Right renal cortex interstitium (tissue), 3 donors: Measurements from ENCODE around the gene ARF3. TPM values are rescaled to one million over a fixed set of nuclear protein-coding genes. Genes with fewer than 3 reads are reported as not detected.

Experiments
- DNase-seq, 3 donors: peaks; one replicate each; pipeline ENCODE4 v3.0.0-alpha.2; 2013; ENCODE audit warnings: low read depth in 3 of 3, low spot score in 2 of 3
- polyA plus RNA-seq, 3 donors: library from polyadenylated mRNA; unstranded; fragments of 120-200 nt; gene quantifications; one replicate each; pipeline ENCODE4 v1.2.1, GENCODE V29; 2013; ENCODE audit not compliant: insufficient read length in 3 of 3

Gene ARF3
- polyA plus RNA-seq, 3 donors = 129 to 153 (median 147) TPM

- no peak for DNase-seq
These were observed 25.3 kb upstream of the ARF3 start for GRCh38 chr12:48982397-48983080.

- DNase-seq = no peak
These were observed 24.5 kb upstream of the ARF3 start for GRCh38 chr12:48981757-48982157.

- DNase-seq = no peak
These were observed 23.9 kb upstream of the ARF3 start for GRCh38 chr12:48980953-48981756.

GRCh38 chr12:48980389-48980952, 23.2 kb upstream of the ARF3 start:
- no peak for DNase-seq

GRCh38 chr12:48979602-48980388, 22.5 kb upstream of the ARF3 start:
- no peak for DNase-seq

GRCh38 chr12:48978741-48979601, 21.7 kb upstream of the ARF3 start:
- no peak for DNase-seq

- no peak for DNase-seq
These were observed 21.0 kb upstream of the ARF3 start, which contains the start of gene WNT1 for GRCh38 chr12:48978291-48978740. Gene WNT1, plus strand, starts transcription at chr12:48978322. Its CDS starts 329 bp downstream, at chr12:48978651.

GRCh38 chr12:48977290-48978281, 20.3 kb upstream of the ARF3 start:
- DNase-seq = no peak

- DNase-seq = no peak
These were observed 16.8 kb upstream of the ARF3 start for GRCh38 chr12:48973941-48974673.

GRCh38 chr12:48973531-48973930, 16.2 kb upstream of the ARF3 start:
- no peak for DNase-seq

- no peak for DNase-seq
These were observed 15.7 kb upstream of the ARF3 start for GRCh38 chr12:48972952-48973483.

GRCh38 chr12:48972213-48972951, 15.1 kb upstream of the ARF3 start:
- no peak for DNase-seq

- DNase-seq = no peak
These were observed 13.5 kb upstream of the ARF3 start for GRCh38 chr12:48970702-48971334.

- no peak for DNase-seq
These were observed 12.8 kb upstream of the ARF3 start for GRCh38 chr12:48969833-48970701.

- no peak for DNase-seq
These were observed 12.0 kb upstream of the ARF3 start for GRCh38 chr12:48969160-48969771.
